Mesenchymal stem cell (in vitro differentiated cells and primary cell): ENCODE results near the gene NHLH1.

Source experiments
- DNase-seq: peaks from one replicate; pipeline ENCODE4 v3.0.0-alpha.2; 2013
- H2AFZ ChIP-seq: one replicate; pipeline ENCODE4 v1.6.1; 2013; ENCODE audit warnings: low read depth, mild to moderate bottlenecking, control low read depth, inconsistent platforms, low read length, moderate library complexity
- H2AK5ac ChIP-seq: 2 replicates; pipeline ENCODE4 v1.6.1; 2013; ENCODE audit warnings: low read length, moderate library complexity, mild to moderate bottlenecking, inconsistent platforms; ENCODE audit not compliant: severe bottlenecking
- H2BK120ac ChIP-seq: one replicate; pipeline ENCODE4 v1.6.1; 2013; ENCODE audit warnings: low read depth, mild to moderate bottlenecking, inconsistent platforms, low read length, moderate library complexity
- H2BK12ac ChIP-seq, 2 experiments: one replicate each; pipeline ENCODE4 v1.6.1; 2013; ENCODE audit warnings: inconsistent platforms in 2 of 2, low read length in 2 of 2, mild to moderate bottlenecking in 2 of 2, moderate library complexity in 2 of 2, control low read depth in 1 of 2
- H2BK15ac ChIP-seq: one replicate; pipeline ENCODE4 v1.6.1; 2013; ENCODE audit warnings: mild to moderate bottlenecking, low read depth, inconsistent platforms; ENCODE audit not compliant: poor library complexity, severe bottlenecking
- H2BK5ac ChIP-seq: 2 replicates; pipeline ENCODE4 v1.6.1; 2013; ENCODE audit warnings: low read depth, mild to moderate bottlenecking, low read length, control low read depth, inconsistent platforms; ENCODE audit not compliant: poor library complexity, severe bottlenecking
- H3K14ac ChIP-seq, 2 experiments: one replicate each; pipeline ENCODE4 v1.6.1; 2013; ENCODE audit warnings: inconsistent platforms in 2 of 2, low read length in 2 of 2, control low read depth in 1 of 2, mild to moderate bottlenecking in 1 of 2, moderate library complexity in 1 of 2
- H3K18ac ChIP-seq, 2 experiments: one replicate each; pipeline ENCODE4 v1.6.1; 2013; ENCODE audit warnings: inconsistent platforms in 2 of 2, low read length in 2 of 2, control low read depth in 1 of 2, low read depth in 1 of 2, mild to moderate bottlenecking in 1 of 2
- H3K23ac ChIP-seq, 2 experiments: one replicate each; pipeline ENCODE4 v1.6.1; 2013; ENCODE audit warnings: inconsistent platforms in 2 of 2, low read length in 2 of 2, mild to moderate bottlenecking in 2 of 2, moderate library complexity in 2 of 2, control low read depth in 1 of 2
- H3K27ac ChIP-seq: 2 replicates; pipeline ENCODE4 v1.5.1; 2013; ENCODE audit warnings: mild to moderate bottlenecking, moderate library complexity, low read length, control low read depth, inconsistent platforms; ENCODE audit not compliant: poor library complexity, severe bottlenecking
- H3K27me3 ChIP-seq, 2 experiments: 2 replicates each; pipeline versions ENCODE4 v1.6.1 to v1.7.0; 2013; ENCODE audit warnings: low read length in 2 of 2, mild to moderate bottlenecking in 2 of 2, moderate library complexity in 2 of 2, control low read depth in 1 of 2, inconsistent platforms in 1 of 2; ENCODE audit not compliant: control insufficient read depth in 1 of 2, insufficient read depth in 1 of 2
- H3K36me3 ChIP-seq, 2 experiments: 2 replicates each; pipeline versions ENCODE4 v1.6.1 to v1.7.0; 2013; ENCODE audit warnings: low read length in 2 of 2, control low read depth in 1 of 2, inconsistent platforms in 1 of 2, low read depth in 1 of 2, mild to moderate bottlenecking in 1 of 2; ENCODE audit not compliant: insufficient read depth in 2 of 2, control insufficient read depth in 1 of 2
- H3K4ac ChIP-seq, 2 experiments: one replicate each; pipeline ENCODE4 v1.6.1; 2013; ENCODE audit warnings: inconsistent platforms in 2 of 2, low read length in 2 of 2, mild to moderate bottlenecking in 2 of 2, moderate library complexity in 2 of 2, control low read depth in 1 of 2, low read depth in 1 of 2
- H3K4me1 ChIP-seq: 2 replicates; pipeline ENCODE4 v1.6.1; 2013; ENCODE audit warnings: low read depth, low read length, control low read depth; ENCODE audit not compliant: control insufficient read depth, insufficient read depth
- H3K4me2 ChIP-seq: 2 replicates; pipeline ENCODE4 v1.6.1; 2013; ENCODE audit warnings: low read length, mild to moderate bottlenecking, inconsistent platforms; ENCODE audit not compliant: poor library complexity, severe bottlenecking
- H3K4me3 ChIP-seq, 2 experiments: 2 replicates each; pipeline versions ENCODE4 v1.5.1 to v1.7.0; 2013; ENCODE audit warnings: low read length in 2 of 2, mild to moderate bottlenecking in 2 of 2, control low read depth in 1 of 2, low read depth in 1 of 2; ENCODE audit not compliant: insufficient read depth in 1 of 2
- H3K79me1 ChIP-seq: replicated peaks from 2 replicates; pipeline ENCODE4 v1.6.1; 2013; ENCODE audit warnings: mild to moderate bottlenecking, control low read depth, low read length, inconsistent platforms; ENCODE audit not compliant: poor library complexity, severe bottlenecking
- H3K9ac ChIP-seq: 2 replicates; pipeline ENCODE4 v1.7.0; 2013; ENCODE audit warnings: mild to moderate bottlenecking, low read length, moderate library complexity
- H3K9me3 ChIP-seq: 2 replicates; pipeline ENCODE4 v1.7.0; 2013; ENCODE audit warnings: mild to moderate bottlenecking, low read length; ENCODE audit not compliant: control insufficient read depth
- H4K8ac ChIP-seq: one replicate; pipeline ENCODE4 v1.6.1; 2013; ENCODE audit warnings: inconsistent platforms, mild to moderate bottlenecking, low read length, moderate library complexity
- H4K91ac ChIP-seq: one replicate; pipeline ENCODE4 v1.6.1; 2013; ENCODE audit warnings: mild to moderate bottlenecking, low read length, inconsistent platforms
- WGBS: methylation state at CpG from one replicate; pipeline ENCODE4 v1.1.7; 2013; ENCODE audit warnings: mixed read lengths; 5-methylcytosine and 5-hydroxymethylcytosine counted together

Gene NHLH1

GRCh38 chr1:160369087-160369486, 2.2 kb downstream of the NHLH1 start:
- no peak overlapping the region for H3K4ac ChIP-seq

GRCh38 chr1:160370561-160371345, 3.9 kb downstream of the NHLH1 start:
- no peak overlapping the region for H3K18ac ChIP-seq
- peaks cover 8% of the 10 kb centered on the region for H3K4me1 ChIP-seq
- no peak for DNase-seq
- H2AFZ ChIP-seq = no peak overlapping the region
- H3K79me1 ChIP-seq = no peaks in the 10 kb centered on the region
- no peaks in the 10 kb centered on the region for H3K9me3 ChIP-seq
- no peak overlapping the region for H3K14ac ChIP-seq
- H3K27ac ChIP-seq = no peak overlapping the region
- no peak overlapping the region for H2BK12ac ChIP-seq
- no peak overlapping the region for H3K23ac ChIP-seq
- H2BK5ac ChIP-seq = no peak overlapping the region
- H3K4me3 ChIP-seq = no peak overlapping the region
- no peak overlapping the region for H3K4me2 ChIP-seq
- H3K27me3 ChIP-seq = peaks cover 14 to 37% of the 10 kb centered on the region in 2 experiments
- H2BK15ac ChIP-seq = no peak overlapping the region
- no peak overlapping the region for H2BK120ac ChIP-seq
- peaks cover 0 to 3% of the 10 kb centered on the region in 2 experiments for H3K36me3 ChIP-seq
- H3K4ac ChIP-seq = no peak overlapping the region
- H4K8ac ChIP-seq = no peak overlapping the region
- WGBS = 91% methylated on average over 39 of the region's 42 CpGs
- no peak overlapping the region for H2AK5ac ChIP-seq
- H4K91ac ChIP-seq = no peak overlapping the region
- no peak overlapping the region for H3K9ac ChIP-seq

More at GRCh38 chr1:160369087-160369486, 2.2 kb downstream of the NHLH1 start:
- Histone ChIP-seq H3K9ac (no peak overlapping the region), H3K27me3 (peaks cover 14 to 37% of the 10 kb centered on the region in 2 experiments), H3K4me2 (no peak overlapping the region), H3K4me3 (no peak overlapping the region), H3K36me3 (peaks cover 0 to 3% of the 10 kb centered on the region in 2 experiments), H3K14ac (no peak overlapping the region), H2BK120ac (no peak overlapping the region), H2AFZ (no peak overlapping the region), H4K91ac (no peak overlapping the region), H3K9me3 (no peaks in the 10 kb centered on the region), H2BK15ac (no peak overlapping the region), H3K18ac (no peak overlapping the region), H3K23ac (no peak overlapping the region), H3K79me1 (no peaks in the 10 kb centered on the region), H2BK12ac (no peak overlapping the region), H3K27ac (no peak overlapping the region), H2AK5ac (no peak overlapping the region), H4K8ac (no peak overlapping the region), H2BK5ac (no peak overlapping the region), H3K4me1 (no peaks in the 10 kb centered on the region)
- no peak for DNase-seq
- WGBS = no CpG with 5 or more reads among the region's 1 CpG

DNA sequence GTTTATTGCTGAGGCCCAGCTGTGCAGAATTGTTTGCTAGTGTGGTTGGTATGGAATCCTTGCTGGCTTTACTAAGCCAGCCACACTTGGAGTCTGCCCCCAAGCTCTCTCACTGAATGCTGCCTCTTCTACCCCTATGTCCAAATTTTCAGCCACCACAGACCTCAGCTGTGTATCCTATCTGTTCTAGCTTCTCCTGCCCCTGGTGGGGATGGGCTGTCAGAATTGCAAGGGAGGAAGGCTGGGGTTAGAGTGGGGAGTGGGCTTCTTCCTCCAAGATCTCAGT, 4.4 kb downstream of the NHLH1 start:
- Histone ChIP-seq H2BK12ac (no peak overlapping the region), H3K9ac (no peak overlapping the region), H2AFZ (no peak overlapping the region), H3K4ac (no peak overlapping the region), H3K27ac (no peak overlapping the region), H3K9me3 (no peaks in the 10 kb centered on the region), H2BK5ac (no peak overlapping the region), H3K14ac (no peak overlapping the region), H4K8ac (no peak overlapping the region), H3K4me2 (no peak overlapping the region), H3K4me3 (no peak overlapping the region), H3K23ac (no peak overlapping the region), H2BK120ac (no peak overlapping the region), H3K36me3 (peaks cover 0 to 3% of the 10 kb centered on the region in 2 experiments), H3K4me1 (peaks cover 13% of the 10 kb centered on the region), H2BK15ac (no peak overlapping the region), H2AK5ac (no peak overlapping the region), H3K79me1 (no peaks in the 10 kb centered on the region), H3K27me3 (peaks cover 14 to 34% of the 10 kb centered on the region in 2 experiments), H4K91ac (no peak overlapping the region), H3K18ac (no peak overlapping the region)
- DNase-seq = no peak

GRCh38 chr1:160371756-160372155, 4.9 kb downstream of the NHLH1 start:
- Histone ChIP-seq H4K91ac (no peak overlapping the region), H3K27me3 (peaks cover 14 to 32% of the 10 kb centered on the region in 2 experiments), H3K18ac (no peak overlapping the region), H2BK120ac (no peak overlapping the region), H2BK5ac (no peak overlapping the region), H3K9ac (no peak overlapping the region), H3K4me3 (no peak overlapping the region), H4K8ac (no peak overlapping the region), H3K4me2 (no peak overlapping the region), H3K79me1 (no peaks in the 10 kb centered on the region), H3K4me1 (peaks cover 13% of the 10 kb centered on the region), H3K36me3 (peaks cover 0 to 3% of the 10 kb centered on the region in 2 experiments), H2AK5ac (no peak overlapping the region), H2BK15ac (no peak overlapping the region), H3K4ac (no peak overlapping the region), H3K14ac (no peak overlapping the region), H3K9me3 (no peaks in the 10 kb centered on the region), H2BK12ac (no peak overlapping the region), H3K23ac (no peak overlapping the region), H3K27ac (no peak overlapping the region), H2AFZ (no peak overlapping the region)
- DNase-seq = no peak
- WGBS = 84% methylated on average over 4 of the region's 4 CpGs
